PFSK-1 (cell line): ENCODE data around the gene ADAM20.

ENCODE experiments used
- POLR2AphosphoS5 ChIP-seq: IDR thresholded peaks from 2 replicates; pipeline ENCODE4 v1.6.1; 2012; ENCODE audit warnings: low read depth, mild to moderate bottlenecking, control low read depth, low read length, moderate library complexity
- SIN3A ChIP-seq: IDR thresholded peaks from 2 replicates; pipeline ENCODE4 v1.6.1; 2012; ENCODE audit warnings: mild to moderate bottlenecking, low read length, moderate library complexity, borderline replicate concordance; ENCODE audit not compliant: insufficient read depth
- TAF1 ChIP-seq: IDR thresholded peaks from 2 replicates; pipeline ENCODE4 v1.6.1; 2012; ENCODE audit warnings: low read length, control low read depth, borderline replicate concordance; ENCODE audit not compliant: insufficient read depth
- TF ChIP-seq, protein P1 (sequence below), 2 experiments: IDR thresholded peaks; 2 replicates each; pipeline versions ENCODE4 v1.6.1 to v1.8.0; 2011 to 2012; ENCODE audit warnings: low read depth in 2 of 2, low read length in 2 of 2, control low read depth in 1 of 2, inconsistent platforms in 1 of 2, mild to moderate bottlenecking in 1 of 2, moderate library complexity in 1 of 2; ENCODE audit not compliant: insufficient read depth in 1 of 2

DNA sequence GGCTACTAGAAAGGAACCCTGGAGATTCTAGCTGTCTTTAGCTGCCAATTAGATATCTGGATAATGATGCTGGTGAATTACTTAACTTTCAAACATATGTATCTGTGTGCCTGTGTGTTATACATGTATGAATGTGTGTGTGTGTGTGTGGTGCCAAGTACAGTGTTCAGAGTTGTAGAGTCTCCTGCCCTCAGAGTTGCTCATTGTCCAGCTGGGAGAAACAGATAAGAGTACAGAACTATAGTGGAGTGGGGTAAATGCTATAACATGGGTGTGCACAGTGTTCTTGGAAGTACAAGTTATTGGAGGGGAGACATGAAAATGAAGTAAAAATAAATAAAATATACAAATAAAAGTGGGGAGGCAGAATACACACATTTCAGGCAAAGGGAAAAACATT is 23.6 kb upstream of the ADAM20 start:
- TF ChIP-seq POLR2AphosphoS5 (no peak), SIN3A (no peak), TAF1 (no peak)
- TF ChIP-seq, protein P1, sequence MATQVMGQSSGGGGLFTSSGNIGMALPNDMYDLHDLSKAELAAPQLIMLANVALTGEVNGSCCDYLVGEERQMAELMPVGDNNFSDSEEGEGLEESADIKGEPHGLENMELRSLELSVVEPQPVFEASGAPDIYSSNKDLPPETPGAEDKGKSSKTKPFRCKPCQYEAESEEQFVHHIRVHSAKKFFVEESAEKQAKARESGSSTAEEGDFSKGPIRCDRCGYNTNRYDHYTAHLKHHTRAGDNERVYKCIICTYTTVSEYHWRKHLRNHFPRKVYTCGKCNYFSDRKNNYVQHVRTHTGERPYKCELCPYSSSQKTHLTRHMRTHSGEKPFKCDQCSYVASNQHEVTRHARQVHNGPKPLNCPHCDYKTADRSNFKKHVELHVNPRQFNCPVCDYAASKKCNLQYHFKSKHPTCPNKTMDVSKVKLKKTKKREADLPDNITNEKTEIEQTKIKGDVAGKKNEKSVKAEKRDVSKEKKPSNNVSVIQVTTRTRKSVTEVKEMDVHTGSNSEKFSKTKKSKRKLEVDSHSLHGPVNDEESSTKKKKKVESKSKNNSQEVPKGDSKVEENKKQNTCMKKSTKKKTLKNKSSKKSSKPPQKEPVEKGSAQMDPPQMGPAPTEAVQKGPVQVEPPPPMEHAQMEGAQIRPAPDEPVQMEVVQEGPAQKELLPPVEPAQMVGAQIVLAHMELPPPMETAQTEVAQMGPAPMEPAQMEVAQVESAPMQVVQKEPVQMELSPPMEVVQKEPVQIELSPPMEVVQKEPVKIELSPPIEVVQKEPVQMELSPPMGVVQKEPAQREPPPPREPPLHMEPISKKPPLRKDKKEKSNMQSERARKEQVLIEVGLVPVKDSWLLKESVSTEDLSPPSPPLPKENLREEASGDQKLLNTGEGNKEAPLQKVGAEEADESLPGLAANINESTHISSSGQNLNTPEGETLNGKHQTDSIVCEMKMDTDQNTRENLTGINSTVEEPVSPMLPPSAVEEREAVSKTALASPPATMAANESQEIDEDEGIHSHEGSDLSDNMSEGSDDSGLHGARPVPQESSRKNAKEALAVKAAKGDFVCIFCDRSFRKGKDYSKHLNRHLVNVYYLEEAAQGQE (IDR thresholded peaks at IDR 0.05; ENCODE audit: insufficient read depth in 1 of 2, low read depth in 2 of 2, low read length in 2 of 2), result no peak
